A549 (cell line): Measurements from ENCODE around the gene FGFBP2. TPM values are rescaled to one million over a fixed set of nuclear protein-coding genes. Genes with fewer than 3 reads are reported as not detected.

ENCODE experiments used
- ATAC-seq, 2 experiments: fragments of 200-7000 bp in 1 of 2; fragments of >200 bp in 1 of 2; cut with Nextera tagmentation in 1 of 2; cut with Tn5 transposase in 1 of 2; 3 replicates each; pipeline versions ENCODE4 v1.8.0 to v1.9.1; 2018 to 2020; ENCODE audit warnings: mild to moderate bottlenecking in 1 of 2, moderate library complexity in 1 of 2
- CTCF ChIA-PET: fragments of 300-600 bp; sonication (Branson Sonifier 250); formaldehyde crosslinking; extraction: SDS; loops from one replicate; lab custom pipeline; 2021; ENCODE audit warnings: antibody characterized with exemption, inconsistent platforms; lab: Yijun Ruan, JAX
- POLR2A ChIA-PET: fragments of 350-600 bp; formaldehyde crosslinking; extraction: SDS; loops from one replicate; lab custom pipeline; 2021; ENCODE audit warnings: antibody characterized with exemption, inconsistent platforms; lab: Yijun Ruan, JAX
- DNase-seq, 2 experiments: peaks; one replicate each; pipeline versions ENCODE4 v3.0.0 to v3.0.0-alpha.2; 2011 to 2016; ENCODE audit warnings: low read depth in 1 of 2, low spot score in 1 of 2
- FAIRE-seq: peaks from 2 replicates; lab custom pipeline; 2011; peaks lifted over from hg19 to GRCh38; lab: Jason Lieb, UNC
- H3K27ac ChIP-seq, 2 experiments: fragments of >200 bp; sonication (Bioruptor Twin); formaldehyde crosslinking; 3 replicates each; pipeline ENCODE4 v1.5.1; 2016 to 2017
- H3K4me1 ChIP-seq: fragments of >200 bp; sonication (Bioruptor Twin); formaldehyde crosslinking; 3 replicates; pipeline ENCODE4 v1.6.1; 2016
- H3K4me2 ChIP-seq: fragments of >200 bp; sonication (Bioruptor Twin); formaldehyde crosslinking; 3 replicates; pipeline ENCODE4 v1.6.1; 2016
- H3K4me3 ChIP-seq: fragments of >200 bp; sonication (Bioruptor Twin); formaldehyde crosslinking; 3 replicates; pipeline ENCODE4 v1.5.1; 2016
- H3K9me3 ChIP-seq: fragments of >200 bp; sonication (Bioruptor Twin); formaldehyde crosslinking; 3 replicates; pipeline ENCODE4 v1.6.1; 2016
- CHD4 ChIP-seq: fragments of 200-600 bp; sonication (generic); IDR thresholded peaks from 2 replicates; pipeline ENCODE4 v1.6.1; 2016; ENCODE audit warnings: antibody characterized with exemption, mild to moderate bottlenecking, borderline replicate concordance
- EHMT2 ChIP-seq: fragments of 200-600 bp; sonication (generic); IDR thresholded peaks from 2 replicates; pipeline ENCODE4 v1.6.1; 2016; ENCODE audit warnings: antibody characterized with exemption, low read depth, mild to moderate bottlenecking, moderate library complexity
- ELK1 ChIP-seq: fragments of 150-350 bp; IDR thresholded peaks from 2 replicates; pipeline ENCODE4 v1.6.1; 2014; ENCODE audit warnings: low read depth, mild to moderate bottlenecking, low read length
- EP300 ChIP-seq, 2 experiments: fragments of >200 bp; sonication (Bioruptor Twin); formaldehyde crosslinking; IDR thresholded peaks; 2 replicates in 1 of 2; 3 replicates in 1 of 2; pipeline ENCODE4 v1.6.1; 2016 to 2017
- FOXS1 ChIP-seq: fragments of 250-450 bp; sonication (Bioruptor Pico); IDR thresholded peaks from 2 replicates; pipeline ENCODE4 v1.5.0; 2020; ENCODE audit warnings: mild to moderate bottlenecking, moderate library complexity
- GATA3 ChIP-seq: IDR thresholded peaks from 2 replicates; pipeline ENCODE4 v1.6.1; 2012; ENCODE audit warnings: borderline replicate concordance
- HDAC2 ChIP-seq: fragments of 200-600 bp; sonication (generic); IDR thresholded peaks from 2 replicates; pipeline ENCODE4 v1.6.1; 2016
- HES2 ChIP-seq: fragments of >200 bp; sonication (Bioruptor Twin); formaldehyde crosslinking; IDR thresholded peaks from 2 replicates; pipeline ENCODE4 v1.6.1; 2016
- NFE2L2 ChIP-seq: fragments of 150-350 bp; conservative IDR thresholded peaks from 2 replicates; pipeline ENCODE4 v1.6.1; 2014; ENCODE audit warnings: low read length
- NR3C1 ChIP-seq: fragments of >200 bp; sonication (Bioruptor Twin); formaldehyde crosslinking; IDR thresholded peaks from 3 replicates; pipeline ENCODE4 v1.6.1; 2017
- RARB ChIP-seq: fragments of 250-450 bp; sonication (Bioruptor Pico); IDR thresholded peaks from 2 replicates; pipeline ENCODE4 v1.8.0; 2021; ENCODE audit warnings: mild to moderate bottlenecking, moderate library complexity
- RFX5 ChIP-seq: fragments of 450-650 bp; IDR thresholded peaks from 2 replicates; pipeline ENCODE4 v1.7.1; 2014; ENCODE audit warnings: antibody characterized with exemption, mild to moderate bottlenecking, moderate library complexity
- TFCP2L1 ChIP-seq: fragments of 250-450 bp; sonication (Bioruptor Pico); IDR thresholded peaks from 2 replicates; pipeline ENCODE4 v1.5.0; 2021; ENCODE audit warnings: mild to moderate bottlenecking
- WGBS: methylation state at CpG from one replicate; pipeline ENCODE4 v1.1.6; 2017; ENCODE audit errors: missing lambda C conversion rate; 5-methylcytosine and 5-hydroxymethylcytosine counted together
- polyA plus RNA-seq, 4 experiments: library from polyadenylated mRNA; depleted of rRNA in 3 of 4; stranded (reverse); fragments of >200 nt; fragmentation: RNase III in 1 of 4; extraction: RNeasy Plus Mini Kit Qiagen cat#74134 plus additional on column Dnase treatment in 1 of 4; gene quantifications; 2 replicates in 3 of 4; 3 replicates in 1 of 4; pipeline ENCODE4 v1.2.3, GENCODE V29; 2011 to 2017
- TF ChIP-seq, protein P1 (sequence below): fragments of >200 bp; sonication (Bioruptor Twin); formaldehyde crosslinking; IDR thresholded peaks from 3 replicates; pipeline ENCODE4 v1.5.1; 2016
- TF ChIP-seq, protein P2 (sequence below): IDR thresholded peaks from 2 replicates; pipeline ENCODE4 v1.6.1; 2012

FGFBP2 gene
- polyA plus RNA-seq, 2 of the 4 experiments (the other 2 are of a cell fraction): not detected

GRCh38 chr4:15965325-15965724, 2.4 kb upstream of the FGFBP2 start (continued):
- TF ChIP-seq NFE2L2: no peak
- TF ChIP-seq HDAC2: no peak
- TF ChIP-seq ELK1: no peak
- TF ChIP-seq FOXS1 (CRISPR knock-in tag): no peak
- no peak for TF ChIP-seq HES2
- TF ChIP-seq, all 56 proteins: peak for 0

- H3K27ac ChIP-seq: no peak overlapping the region
- peak; percentile 54 to 76; a peak in 4 of 6 replicates for ATAC-seq
- no peak for TF ChIP-seq EP300 (IDR thresholded peaks at IDR 0.05)
- TF ChIP-seq, protein P1, sequence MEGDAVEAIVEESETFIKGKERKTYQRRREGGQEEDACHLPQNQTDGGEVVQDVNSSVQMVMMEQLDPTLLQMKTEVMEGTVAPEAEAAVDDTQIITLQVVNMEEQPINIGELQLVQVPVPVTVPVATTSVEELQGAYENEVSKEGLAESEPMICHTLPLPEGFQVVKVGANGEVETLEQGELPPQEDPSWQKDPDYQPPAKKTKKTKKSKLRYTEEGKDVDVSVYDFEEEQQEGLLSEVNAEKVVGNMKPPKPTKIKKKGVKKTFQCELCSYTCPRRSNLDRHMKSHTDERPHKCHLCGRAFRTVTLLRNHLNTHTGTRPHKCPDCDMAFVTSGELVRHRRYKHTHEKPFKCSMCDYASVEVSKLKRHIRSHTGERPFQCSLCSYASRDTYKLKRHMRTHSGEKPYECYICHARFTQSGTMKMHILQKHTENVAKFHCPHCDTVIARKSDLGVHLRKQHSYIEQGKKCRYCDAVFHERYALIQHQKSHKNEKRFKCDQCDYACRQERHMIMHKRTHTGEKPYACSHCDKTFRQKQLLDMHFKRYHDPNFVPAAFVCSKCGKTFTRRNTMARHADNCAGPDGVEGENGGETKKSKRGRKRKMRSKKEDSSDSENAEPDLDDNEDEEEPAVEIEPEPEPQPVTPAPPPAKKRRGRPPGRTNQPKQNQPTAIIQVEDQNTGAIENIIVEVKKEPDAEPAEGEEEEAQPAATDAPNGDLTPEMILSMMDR: 0 out of 3 replicates have a peak, but pooled peaks have one; percentile 5
- TF ChIP-seq, all 56 proteins: peak for 1
- H3K4me3 ChIP-seq: no peak overlapping the region
- FAIRE-seq: no peak
- no peak overlapping the region for H3K4me2 ChIP-seq
- no peaks in the 10 kb centered on the region for H3K4me1 ChIP-seq
- 62% methylated on average over 5 of the region's 5 CpGs for WGBS
- ChIA-PET CTCF (interaction anchor here (0.7 to 6.5 kb wide), 9 partner anchors 8 to 301 kb away, joined by 3 to 58 read pairs (median 7); no protein-coding TSS in a partner anchor), POLR2A (no interaction called here)
- 0 out of 3 replicates have a peak, but pooled peaks cover 3% of the 10 kb centered on the region for H3K9me3 ChIP-seq
- no peak for DNase-seq
Observed at GRCh38 chr4:15964159-15964558, 1.2 kb upstream of the FGFBP2 start.

DNA sequence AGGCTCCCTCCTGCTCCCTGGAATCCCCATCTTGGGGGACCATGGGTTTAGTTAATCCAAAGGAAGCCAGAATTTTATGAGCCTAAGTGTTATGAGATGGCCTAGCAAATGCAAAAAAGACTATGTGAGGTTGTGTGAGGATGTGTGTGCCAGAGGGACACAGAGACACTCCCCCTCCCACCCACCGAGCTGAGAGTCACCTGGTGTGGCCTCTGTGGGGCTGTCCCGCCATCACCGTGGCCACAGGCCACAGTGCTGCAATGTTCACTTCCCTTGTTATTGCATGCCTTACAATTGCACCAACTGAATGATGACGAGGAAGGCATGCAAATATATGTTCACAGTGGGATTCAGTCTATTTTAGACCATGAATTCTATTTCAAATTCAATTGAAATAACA, 601 bp upstream of the FGFBP2 start:
- DNase-seq (no peak), FAIRE-seq (no peak), ATAC-seq (no peak; a peak in 2 of 6 replicates)
- CTCF ChIA-PET: interaction anchor here (0.6 to 6.5 kb wide), 12 partner anchors 9 to 301 kb away, joined by 3 to 58 read pairs (median 4); no protein-coding TSS in a partner anchor
- H3K4me3 ChIP-seq: no peak overlapping the region
- WGBS: 96% methylated on average over 4 of the region's 4 CpGs
- TF ChIP-seq TFCP2L1 (CRISPR knock-in tag): no peak
- TF ChIP-seq, all 56 proteins: peak for 0
- Histone ChIP-seq H3K27ac (no peak overlapping the region), H3K4me1 (no peaks in the 10 kb centered on the region), H3K4me2 (no peak overlapping the region), H3K9me3 (0 out of 3 replicates have a peak, but pooled peaks cover 3% of the 10 kb centered on the region)
- POLR2A ChIA-PET: no interaction called here

- ChIA-PET CTCF (interaction anchor here (0.7 to 6.5 kb wide), 11 partner anchors 8 to 303 kb away, joined by 3 to 58 read pairs (median 3); no protein-coding TSS in a partner anchor), POLR2A (no interaction called here)
- no peaks in the 10 kb centered on the region for H3K4me1 ChIP-seq
- no peak overlapping the region for H3K4me3 ChIP-seq
- TF ChIP-seq RARB (CRISPR knock-in tag): no peak
- TF ChIP-seq, protein P1: no peak
- TF ChIP-seq HES2: no peak
- no peak for TF ChIP-seq CHD4
- no peak for TF ChIP-seq RFX5
- TF ChIP-seq, protein P2, sequence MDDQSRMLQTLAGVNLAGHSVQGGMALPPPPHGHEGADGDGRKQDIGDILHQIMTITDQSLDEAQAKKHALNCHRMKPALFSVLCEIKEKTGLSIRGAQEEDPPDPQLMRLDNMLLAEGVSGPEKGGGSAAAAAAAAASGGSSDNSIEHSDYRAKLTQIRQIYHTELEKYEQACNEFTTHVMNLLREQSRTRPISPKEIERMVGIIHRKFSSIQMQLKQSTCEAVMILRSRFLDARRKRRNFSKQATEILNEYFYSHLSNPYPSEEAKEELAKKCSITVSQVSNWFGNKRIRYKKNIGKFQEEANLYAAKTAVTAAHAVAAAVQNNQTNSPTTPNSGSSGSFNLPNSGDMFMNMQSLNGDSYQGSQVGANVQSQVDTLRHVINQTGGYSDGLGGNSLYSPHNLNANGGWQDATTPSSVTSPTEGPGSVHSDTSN: no peak
- TF ChIP-seq EHMT2: no peak
- no peak for TF ChIP-seq NR3C1
- TF ChIP-seq HDAC2: no peak
- TF ChIP-seq GATA3: no peak
- FAIRE-seq (no peak), DNase-seq (no peak), ATAC-seq (no peak)
- 0 out of 3 replicates have a peak, but pooled peaks cover 3% of the 10 kb centered on the region for H3K9me3 ChIP-seq
- H3K27ac ChIP-seq: no peak overlapping the region
- WGBS: 84% methylated on average over 16 of the region's 16 CpGs
- H3K4me2 ChIP-seq: no peak overlapping the region
Observed at GRCh38 chr4:15961781-15962510, 1.0 kb downstream of the FGFBP2 start.
